Retinal pigment epithelial cell (primary cell): ENCODE measurements around the gene DCK.

ENCODE experiments used
- DNase-seq: peaks from one replicate; pipeline ENCODE4 v3.0.0-alpha.2; 2010; ENCODE audit warnings: low read depth
- H3K4me3 ChIP-seq: 2 replicates; pipeline ENCODE4 v1.5.1; 2011; ENCODE audit warnings: mild to moderate bottlenecking, low read length, control low read depth, moderate library complexity
- TF ChIP-seq, protein P1 (sequence below): conservative IDR thresholded peaks from 2 replicates; pipeline ENCODE4 v1.5.1; 2011; ENCODE audit warnings: low read depth, low read length, control low read depth, inconsistent platforms

Gene DCK

DNA sequence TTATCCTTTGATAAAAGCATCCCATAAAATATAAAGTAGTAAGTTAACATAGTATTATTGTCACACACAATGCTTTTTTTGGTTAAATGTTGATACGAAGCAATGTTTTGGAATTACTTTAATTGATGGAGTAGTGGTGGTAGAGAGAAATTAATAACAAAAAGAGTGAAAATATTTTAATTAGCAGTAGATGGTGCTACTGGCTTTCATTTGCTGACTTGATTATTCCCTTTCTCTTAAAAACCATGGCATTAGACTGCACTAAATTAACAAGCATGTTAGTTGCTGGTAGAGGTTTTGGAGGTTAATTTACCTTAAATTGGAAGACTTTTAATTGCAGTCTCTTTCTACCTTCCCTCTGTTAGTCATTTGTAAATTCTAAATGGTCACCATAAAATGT, 8.9 kb upstream of the DCK start:
- no peak for DNase-seq
- TF ChIP-seq, protein P1, sequence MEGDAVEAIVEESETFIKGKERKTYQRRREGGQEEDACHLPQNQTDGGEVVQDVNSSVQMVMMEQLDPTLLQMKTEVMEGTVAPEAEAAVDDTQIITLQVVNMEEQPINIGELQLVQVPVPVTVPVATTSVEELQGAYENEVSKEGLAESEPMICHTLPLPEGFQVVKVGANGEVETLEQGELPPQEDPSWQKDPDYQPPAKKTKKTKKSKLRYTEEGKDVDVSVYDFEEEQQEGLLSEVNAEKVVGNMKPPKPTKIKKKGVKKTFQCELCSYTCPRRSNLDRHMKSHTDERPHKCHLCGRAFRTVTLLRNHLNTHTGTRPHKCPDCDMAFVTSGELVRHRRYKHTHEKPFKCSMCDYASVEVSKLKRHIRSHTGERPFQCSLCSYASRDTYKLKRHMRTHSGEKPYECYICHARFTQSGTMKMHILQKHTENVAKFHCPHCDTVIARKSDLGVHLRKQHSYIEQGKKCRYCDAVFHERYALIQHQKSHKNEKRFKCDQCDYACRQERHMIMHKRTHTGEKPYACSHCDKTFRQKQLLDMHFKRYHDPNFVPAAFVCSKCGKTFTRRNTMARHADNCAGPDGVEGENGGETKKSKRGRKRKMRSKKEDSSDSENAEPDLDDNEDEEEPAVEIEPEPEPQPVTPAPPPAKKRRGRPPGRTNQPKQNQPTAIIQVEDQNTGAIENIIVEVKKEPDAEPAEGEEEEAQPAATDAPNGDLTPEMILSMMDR, result no peak
- H3K4me3 ChIP-seq, result no peak overlapping the region

DNA sequence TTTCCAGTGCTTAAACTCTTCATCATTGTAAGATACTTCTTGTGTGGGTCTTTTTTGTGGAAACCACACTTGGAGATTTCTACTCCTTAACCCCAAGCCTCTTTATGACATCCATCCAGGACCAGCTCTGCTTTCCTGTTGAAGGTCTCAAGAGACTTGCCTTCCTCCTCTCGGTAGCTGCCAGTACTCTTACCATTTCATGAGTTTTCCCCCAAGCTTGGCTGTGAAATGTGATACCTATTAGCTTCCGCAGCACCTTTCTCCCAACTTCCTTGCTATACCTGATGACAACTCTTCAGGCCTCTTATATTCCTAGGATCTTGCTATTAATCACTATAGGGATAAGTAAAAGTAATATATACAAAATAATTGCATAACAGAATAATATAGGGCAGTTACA, 1.9 kb upstream of the DCK start:
- TF ChIP-seq, protein P1, result no peak
- H3K4me3 ChIP-seq, result no peak overlapping the region
- DNase-seq, result no peak

DNA sequence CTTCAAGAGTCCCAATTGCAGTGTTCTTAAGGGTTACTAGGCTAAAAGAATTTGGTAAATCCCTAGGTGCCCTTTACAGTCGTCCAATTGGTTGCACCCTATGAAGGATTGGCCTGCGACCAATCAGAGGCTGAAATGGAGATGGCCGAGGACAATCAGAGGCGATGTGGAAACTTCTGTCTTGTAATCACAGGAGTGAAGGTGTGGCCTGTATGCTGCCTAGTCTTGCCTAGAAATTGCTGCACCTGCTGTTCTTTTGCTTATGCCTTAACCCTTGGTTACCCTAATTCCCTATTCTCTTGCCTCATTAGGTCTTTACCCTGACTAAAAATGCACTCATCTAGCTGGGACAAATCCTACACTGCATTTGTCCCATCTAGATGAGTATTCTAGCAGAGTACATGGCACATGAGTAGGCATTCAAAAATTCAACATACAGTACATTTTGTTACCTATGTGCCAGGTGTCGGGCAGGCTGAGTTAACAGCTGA, 1.0 kb upstream of the DCK start:
- TF ChIP-seq, protein P1, result no peak
- no peak for DNase-seq
- H3K4me3 ChIP-seq, result no peak overlapping the region

DNA sequence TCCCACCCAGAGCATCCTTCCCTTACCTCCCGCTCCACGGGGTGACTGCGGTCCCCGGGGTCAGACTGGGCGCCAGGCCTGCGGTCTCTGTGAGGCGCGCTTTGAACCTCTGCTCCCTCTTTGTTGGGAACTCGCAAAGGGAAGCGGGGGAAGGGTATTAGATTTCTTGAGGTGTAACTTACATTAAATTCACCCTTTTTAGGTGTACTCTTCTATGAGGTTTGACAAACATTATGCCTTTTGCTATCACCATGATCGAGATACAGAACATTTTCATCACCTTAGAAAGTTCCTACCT, 569 bp downstream of the DCK start:
- peak overlapping the region; percentile 95 for H3K4me3 ChIP-seq
- DNase-seq, result no peak
- TF ChIP-seq, protein P1, result no peak

DNA sequence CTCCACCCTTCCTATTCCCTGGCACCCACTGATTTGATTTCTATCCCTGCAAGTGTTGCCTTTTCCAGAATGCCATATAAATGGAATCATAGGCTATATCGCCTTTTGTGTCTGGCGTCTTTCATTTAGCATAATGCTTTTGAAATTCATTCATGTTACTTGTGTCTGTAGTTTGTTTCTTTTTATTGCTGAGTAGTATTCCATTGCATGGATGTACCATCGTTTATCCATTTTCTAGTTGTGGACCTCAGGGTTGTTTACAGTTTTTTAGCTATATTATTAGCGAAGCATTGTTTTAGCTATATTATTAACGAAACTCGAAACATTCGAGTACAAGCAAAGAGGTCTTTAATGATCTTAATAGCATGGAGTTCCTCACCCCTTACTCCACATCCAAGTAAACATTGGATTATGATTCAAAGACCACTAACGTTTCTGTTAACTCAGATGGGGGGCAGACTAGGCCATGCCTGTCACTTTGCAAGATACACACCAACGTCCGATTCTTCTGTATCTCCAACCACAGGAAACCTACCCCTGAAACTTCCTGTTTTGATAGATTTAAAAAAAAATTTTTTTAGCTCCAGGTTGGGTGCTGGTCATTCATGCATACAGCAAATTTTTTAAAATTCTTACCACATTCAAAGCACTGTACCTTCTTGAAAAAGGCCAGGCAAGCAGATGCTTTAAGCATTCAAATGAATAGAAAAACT, 1.1 kb downstream of the DCK start:
- TF ChIP-seq, protein P1, result no peak
- DNase-seq, result no peak
- H3K4me3 ChIP-seq, result peak overlapping the region; percentile 95

DNA sequence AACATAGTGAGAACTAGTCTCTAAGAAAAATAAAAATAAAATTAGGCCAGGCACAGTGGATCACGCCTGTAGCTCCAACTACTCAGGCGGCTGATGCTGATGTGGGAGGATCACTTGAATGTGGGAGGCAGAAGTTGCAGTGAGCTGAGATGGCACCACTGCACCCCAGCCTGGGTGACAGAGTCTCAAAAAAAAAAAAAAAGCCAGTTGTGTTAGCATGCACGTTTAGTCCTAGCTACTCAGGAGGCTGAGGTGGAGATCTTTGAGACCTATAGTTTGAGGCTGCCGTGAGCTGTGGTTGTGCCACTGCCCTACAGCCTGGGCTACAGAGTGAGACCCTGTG, 2.5 kb downstream of the DCK start:
- no peak for DNase-seq
- no peak overlapping the region for H3K4me3 ChIP-seq
- TF ChIP-seq, protein P1, result no peak

DNA sequence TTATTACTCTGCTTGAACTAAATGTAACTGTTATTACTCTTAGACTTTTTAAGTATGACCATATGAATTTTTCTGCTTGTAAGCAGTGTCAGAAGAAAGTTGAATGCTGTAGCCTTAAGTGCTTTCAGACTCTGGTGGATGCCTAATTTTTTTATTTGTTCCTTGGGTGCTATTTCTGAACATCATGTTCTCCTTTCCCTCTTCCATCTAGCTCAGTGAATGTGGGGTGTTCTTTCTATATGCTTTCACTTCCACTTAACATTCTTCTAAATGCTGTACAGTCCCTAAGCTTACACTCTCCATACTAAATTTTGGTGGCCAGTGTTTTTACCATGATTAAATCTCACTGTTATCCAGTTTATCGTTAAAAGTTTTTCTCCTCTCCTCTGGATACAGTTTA, 3.6 kb downstream of the DCK start:
- DNase-seq, result no peak
- TF ChIP-seq, protein P1, result no peak
- no peak overlapping the region for H3K4me3 ChIP-seq
